ENCODE measurements around the gene SCAF8.

Gene SCAF8

GRCh38 chr6:154848580-154848979, 115.4 kb downstream of the SCAF8 start:
- Histone ChIP-seq H4K20me1 (ENCODE audit: low read depth, low read length) (peaks cover 12% of the 10 kb centered on the region; the same call in 1 of the 2 replicates), H3K4me3 (ENCODE audit: insufficient read depth, low read length, poor library complexity, severe bottlenecking) (no peak overlapping the region), H3K4me2 (ENCODE audit: low read depth, low read length, poor library complexity, severe bottlenecking) (no peak overlapping the region)

GRCh38 chr6:154849475-154849874, 116.3 kb downstream of the SCAF8 start:
- Histone ChIP-seq H3K36me3 (ENCODE audit: low read length) (no peaks in the 10 kb centered on the region), H3K79me2 (ENCODE audit: insufficient read depth, low read length) (peaks cover 66% of the 10 kb centered on the region), H3K9me3 (ENCODE audit: insufficient read depth, low read length) (no peaks in the 10 kb centered on the region), H3K4me2 (ENCODE audit: low read depth, low read length, poor library complexity, severe bottlenecking) (no peak overlapping the region), H3K9me2 (replicated peaks; ENCODE audit: insufficient read depth, low read length) (no peaks in the 10 kb centered on the region), H3K27ac (ENCODE audit: low read depth, low read length) (no peak overlapping the region), H3K9ac (ENCODE audit: low read length) (no peak overlapping the region), H4K20me1 (ENCODE audit: low read depth, low read length) (peaks cover 12% of the 10 kb centered on the region; the same call in 1 of the 2 replicates), H3K4me3 (ENCODE audit: insufficient read depth, low read length, poor library complexity, severe bottlenecking) (no peak overlapping the region), H3K27me3 (ENCODE audit: low read length) (no peaks in the 10 kb centered on the region), H3F3A (ENCODE audit: insufficient read depth) (no peaks in the 10 kb centered on the region; the same call in 1 of the 2 replicates), H2AFZ (ENCODE audit: low read depth, low read length, severe bottlenecking) (no peak overlapping the region)
- no peak for TF ChIP-seq EZH2phosphoT487 (conservative IDR thresholded peaks at IDR 0.05; ENCODE audit: low read length)
- TF ChIP-seq CTCF (IDR thresholded peaks at IDR 0.05; ENCODE audit: insufficient read depth, low read length, poor library complexity, severe bottlenecking) = no peak

More at GRCh38 chr6:154848580-154848979, 115.4 kb downstream of the SCAF8 start:
- Histone ChIP-seq H3K9me3 (ENCODE audit: insufficient read depth, low read length) (no peaks in the 10 kb centered on the region), H3K27me3 (ENCODE audit: low read length) (no peaks in the 10 kb centered on the region), H3K9ac (ENCODE audit: low read length) (no peak overlapping the region), H3F3A (ENCODE audit: insufficient read depth) (no peaks in the 10 kb centered on the region; the same call in 1 of the 2 replicates), H3K36me3 (ENCODE audit: low read length) (no peaks in the 10 kb centered on the region), H3K27ac (ENCODE audit: low read depth, low read length) (no peak overlapping the region), H3K9me2 (replicated peaks; ENCODE audit: insufficient read depth, low read length) (no peaks in the 10 kb centered on the region), H2AFZ (ENCODE audit: low read depth, low read length, severe bottlenecking) (no peak overlapping the region), H3K79me2 (ENCODE audit: insufficient read depth, low read length) (peaks cover 69% of the 10 kb centered on the region)
- TF ChIP-seq EZH2phosphoT487 (conservative IDR thresholded peaks at IDR 0.05; ENCODE audit: low read length) = no peak
- no peak for TF ChIP-seq CTCF (IDR thresholded peaks at IDR 0.05; ENCODE audit: insufficient read depth, low read length, poor library complexity, severe bottlenecking)

- no peaks in the 10 kb centered on the region for H3K27me3 ChIP-seq (ENCODE audit: low read length)
- no peak overlapping the region for H2AFZ ChIP-seq (ENCODE audit: low read depth, low read length, severe bottlenecking)
- 0 out of 2 replicates have a peak, but pooled peaks cover 5% of the 10 kb centered on the region for H4K20me1 ChIP-seq (ENCODE audit: low read depth, low read length)
- no peak overlapping the region for H3K9ac ChIP-seq (ENCODE audit: low read length)
- no peak overlapping the region for H3K4me3 ChIP-seq (ENCODE audit: insufficient read depth, low read length, poor library complexity, severe bottlenecking)
- H3K27ac ChIP-seq (ENCODE audit: low read depth, low read length) = no peak overlapping the region
- H3K79me2 ChIP-seq (ENCODE audit: insufficient read depth, low read length) = peaks cover 46% of the 10 kb centered on the region
- no peaks in the 10 kb centered on the region for H3K9me3 ChIP-seq (ENCODE audit: insufficient read depth, low read length)
- TF ChIP-seq EZH2phosphoT487 (conservative IDR thresholded peaks at IDR 0.05; ENCODE audit: low read length) (no peak), CTCF (IDR thresholded peaks at IDR 0.05; ENCODE audit: insufficient read depth, low read length, poor library complexity, severe bottlenecking) (no peak)
- peaks cover 4% of the 10 kb centered on the region for H3F3A ChIP-seq (ENCODE audit: insufficient read depth)
- no peak overlapping the region for H3K4me2 ChIP-seq (ENCODE audit: low read depth, low read length, poor library complexity, severe bottlenecking)
- no peaks in the 10 kb centered on the region for H3K9me2 ChIP-seq (replicated peaks; ENCODE audit: insufficient read depth, low read length)
- H3K36me3 ChIP-seq (ENCODE audit: low read length) = no peaks in the 10 kb centered on the region
These were observed 119.5 kb downstream of the SCAF8 start for GRCh38 chr6:154852687-154853086.

Measured in SU-DHL-6 (cell line).